ENCODE results near the gene C1orf167.

C1orf167 gene

DNA sequence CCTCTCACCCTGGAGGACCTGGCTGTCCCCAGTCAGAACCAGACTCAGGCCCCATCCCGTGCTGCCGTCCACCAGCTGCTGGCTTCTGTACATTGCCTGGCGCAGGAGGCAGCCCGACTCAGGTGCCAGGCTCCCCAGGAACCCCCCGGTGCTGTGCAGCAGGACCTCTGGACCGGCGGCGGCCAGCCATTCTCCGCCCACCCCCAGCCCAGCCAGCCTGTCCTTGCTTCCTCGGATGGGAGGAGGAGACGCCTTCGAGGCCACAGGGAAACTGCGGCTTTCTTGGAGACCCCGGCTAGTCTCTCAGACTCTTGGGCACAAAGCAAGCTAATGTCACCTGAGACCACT is 4.4 kb downstream of the C1orf167 start:
- no peak for DNase-seq

DNA sequence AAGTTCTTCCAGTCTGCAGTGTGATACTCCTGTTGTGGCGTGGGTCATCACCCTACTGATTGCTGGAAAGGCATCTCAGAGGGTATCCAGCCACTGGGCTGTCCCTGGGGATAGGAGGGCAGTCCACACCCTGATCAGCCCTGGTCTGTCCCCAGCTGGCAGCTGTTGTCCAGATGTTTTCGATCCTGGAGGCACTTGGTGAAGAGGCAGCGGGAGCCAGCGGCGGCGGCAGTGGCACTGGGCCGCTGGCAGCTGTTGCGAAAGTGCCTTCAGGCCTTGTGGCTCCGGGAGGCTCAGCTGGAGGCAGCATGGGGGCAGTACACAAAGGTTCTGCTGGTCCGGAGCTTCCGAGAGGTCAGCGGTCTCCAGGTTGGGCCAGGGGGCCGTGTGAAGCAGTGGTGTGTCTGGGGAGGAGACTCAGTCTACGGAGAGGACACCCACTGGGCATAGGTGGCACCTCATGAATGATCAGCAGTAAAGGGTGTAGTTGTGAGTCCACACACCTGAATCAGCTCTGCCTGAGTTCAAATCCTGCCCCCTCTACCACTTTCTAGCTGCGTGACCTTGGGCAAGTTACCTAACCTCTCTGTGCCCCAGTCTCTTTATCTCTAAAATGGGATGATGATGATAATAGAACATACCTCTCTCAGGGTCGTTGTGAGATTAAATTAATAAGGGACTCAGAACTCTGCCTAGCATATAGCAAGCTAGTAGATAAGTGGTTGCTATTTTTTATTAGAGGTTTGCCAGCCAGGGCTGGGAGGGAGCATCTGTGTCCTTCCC is 6.1 kb downstream of the C1orf167 start:
- no peak for DNase-seq

DNA sequence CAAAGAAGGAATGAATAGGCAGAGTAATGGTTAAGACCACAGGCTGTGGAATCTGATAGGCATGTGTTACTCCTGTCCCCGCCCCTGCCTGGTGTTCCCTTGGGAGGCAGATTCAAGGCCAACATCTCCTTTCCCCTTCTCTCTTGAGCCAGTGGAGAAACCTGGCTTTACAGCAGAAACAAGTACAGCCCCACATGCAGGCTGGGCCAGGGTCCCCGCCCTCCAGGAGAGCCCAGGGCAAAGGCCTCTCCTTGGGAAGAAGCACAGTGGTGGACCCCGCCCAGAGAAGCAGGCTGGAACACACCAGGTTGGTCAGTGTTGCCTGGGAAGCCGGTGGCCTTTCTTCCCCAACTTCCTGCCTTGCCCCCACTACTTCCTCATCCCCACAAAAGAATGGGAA is 6.8 kb downstream of the C1orf167 start:
- DNase-seq, result no peak

DNA sequence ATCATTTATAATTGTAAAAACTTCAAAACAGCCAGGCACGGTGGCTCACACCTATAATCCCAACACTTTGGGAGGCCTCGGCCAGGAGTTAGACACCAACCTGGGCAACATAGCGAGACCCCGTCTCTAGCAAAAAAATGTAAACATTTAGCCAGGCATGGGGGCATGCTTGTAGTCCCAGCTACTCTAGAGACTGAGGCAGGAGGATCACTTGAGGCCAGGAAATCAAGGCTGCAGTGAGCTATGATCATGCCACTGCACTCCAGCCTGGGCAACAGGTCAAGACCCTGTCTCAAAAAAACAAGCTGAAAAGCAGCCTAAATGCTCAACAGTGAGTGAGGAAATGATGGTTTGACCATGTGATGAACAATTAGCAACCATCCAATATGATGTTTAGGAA is 7.3 kb downstream of the C1orf167 start:
- no peak for DNase-seq

DNA sequence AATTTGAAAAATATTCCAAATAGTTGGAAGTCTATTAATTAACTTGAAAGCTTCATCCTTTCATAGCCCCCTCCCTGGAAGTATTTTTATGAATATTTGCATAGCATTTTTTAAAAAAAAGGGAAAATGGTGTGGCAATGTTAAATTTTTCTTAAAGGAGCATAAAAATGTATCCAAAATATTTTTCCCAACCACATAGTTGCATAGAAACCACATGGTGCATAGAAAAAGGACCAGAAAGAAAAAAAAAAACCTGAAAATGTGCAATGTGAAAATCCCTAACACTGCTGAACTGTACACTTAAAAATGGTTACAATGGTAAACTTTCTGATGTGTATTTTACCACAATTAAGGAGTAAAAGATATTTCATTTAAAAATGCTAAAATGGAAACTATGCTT is 8.0 kb downstream of the C1orf167 start:
- no peak for DNase-seq

DNA sequence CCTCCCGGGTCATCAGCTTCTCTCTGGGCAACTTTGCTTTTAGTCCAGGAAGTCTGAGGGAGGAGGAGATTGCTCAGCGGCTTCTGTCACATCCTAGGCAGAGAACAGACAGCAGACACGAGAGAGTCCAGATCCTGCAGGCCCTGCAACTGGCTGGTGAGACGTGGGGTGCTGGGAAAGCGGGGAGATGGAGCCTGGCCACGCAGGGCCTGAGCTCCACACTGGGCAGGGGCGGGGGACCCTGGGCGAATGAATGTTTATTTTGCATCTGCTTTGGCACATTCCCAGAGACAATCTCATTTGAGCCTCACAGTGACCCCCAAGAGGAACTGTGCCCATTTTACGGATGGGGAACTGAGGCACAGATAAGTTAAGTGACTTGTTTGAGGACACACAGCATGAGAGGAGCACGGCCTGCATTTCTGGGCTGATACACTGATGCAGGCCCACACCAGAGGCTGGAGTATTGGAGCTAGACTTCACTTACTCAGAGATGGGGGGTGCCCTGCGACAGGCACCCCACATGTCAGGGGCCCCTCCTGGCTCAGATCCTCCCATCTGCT is 9.6 kb downstream of the C1orf167 start:
- DNase-seq, result no peak

DNA sequence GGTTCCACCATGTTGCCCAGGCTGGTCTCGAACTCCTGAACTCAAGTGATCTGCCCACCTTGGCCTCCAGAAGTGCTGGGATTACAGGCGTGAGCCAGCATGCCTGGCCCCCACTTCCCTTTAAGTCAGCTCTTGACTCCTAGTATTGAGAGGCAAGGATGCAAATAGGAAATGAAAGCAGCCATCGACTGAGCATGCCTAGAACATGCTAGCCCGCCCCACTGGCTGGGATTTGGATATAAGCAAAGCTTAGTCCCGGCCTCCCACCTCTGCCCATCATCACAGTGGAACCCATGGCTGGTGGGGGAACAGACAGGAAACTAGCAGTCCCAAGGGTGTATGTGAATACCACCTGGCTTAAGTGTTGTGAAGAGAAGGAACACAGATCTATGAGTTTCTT is 10.5 kb downstream of the C1orf167 start:
- DNase-seq, result no peak

DNA sequence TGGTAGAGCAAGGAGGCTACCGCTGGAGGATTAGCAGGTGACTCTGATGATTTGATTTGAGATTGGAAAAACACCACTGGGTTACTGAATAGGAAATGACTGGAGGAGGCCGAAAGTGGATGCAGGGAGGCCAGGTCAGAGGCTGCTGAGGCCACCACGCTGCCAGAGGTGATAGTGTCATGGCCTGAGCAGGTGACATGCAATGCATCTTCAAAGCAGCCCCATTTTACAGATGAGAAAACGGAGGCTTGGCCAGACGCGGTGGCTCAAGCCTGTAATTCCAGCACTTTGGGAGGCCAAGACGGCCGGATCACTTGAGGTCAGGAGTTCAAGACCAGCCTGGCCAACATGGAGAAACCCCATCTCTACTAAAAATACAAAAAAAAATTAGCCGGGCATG is 12.8 kb downstream of the C1orf167 start:
- DNase-seq, result no peak

DNA sequence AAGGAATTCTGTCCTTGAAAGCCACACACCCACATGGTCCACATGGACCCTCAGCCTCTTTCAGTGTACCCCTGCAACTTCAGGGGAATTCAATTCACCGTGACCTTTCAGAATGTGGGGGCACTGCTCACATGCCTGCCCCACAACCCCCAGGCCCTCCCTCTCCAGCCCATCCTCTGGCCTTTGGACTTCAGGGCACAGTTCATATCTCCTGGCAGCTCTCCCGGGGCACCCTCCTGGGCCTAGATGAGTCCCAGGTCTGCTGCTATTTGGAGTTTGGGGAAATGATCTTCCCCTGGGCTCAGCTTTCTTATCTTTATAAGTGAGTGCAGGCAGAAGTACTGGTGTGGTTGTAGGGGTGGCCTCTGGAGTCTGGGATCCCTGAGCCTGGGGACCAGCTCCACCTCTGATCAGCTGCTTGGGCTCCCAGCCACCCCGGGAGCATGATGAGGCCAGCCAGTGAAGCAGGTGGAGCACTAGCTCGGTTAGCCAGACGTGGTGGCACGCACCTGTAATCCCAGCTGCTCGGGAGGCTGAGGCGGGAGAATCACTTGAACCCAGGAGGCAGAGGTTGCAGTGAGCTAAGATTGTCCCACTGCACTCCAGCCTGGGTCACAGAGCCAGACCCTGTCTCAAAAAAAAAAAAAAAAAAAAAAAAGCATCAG is 15.8 kb downstream of the C1orf167 start:
- DNase-seq, result no peak

DNA sequence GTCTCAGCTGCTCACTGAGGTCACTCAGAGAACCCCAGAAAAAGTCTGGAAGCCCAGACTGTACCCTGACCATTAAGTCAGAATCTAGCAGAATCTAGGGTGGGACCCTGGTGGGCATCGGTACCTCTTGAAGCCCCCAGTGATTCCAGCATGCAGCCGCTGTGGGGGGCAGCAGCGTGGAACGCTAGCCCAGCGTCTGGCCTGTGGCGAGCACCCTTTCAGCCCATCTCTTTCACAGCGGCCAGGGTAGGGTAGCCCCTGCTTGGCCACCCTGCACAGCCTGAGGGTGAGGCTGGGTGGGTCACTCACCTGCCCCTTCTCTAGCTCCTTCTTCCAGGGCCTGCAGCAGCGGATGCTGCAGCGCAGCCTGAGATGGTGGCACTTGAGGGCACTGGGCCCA is 16.3 kb downstream of the C1orf167 start:
- no peak for DNase-seq

DNA sequence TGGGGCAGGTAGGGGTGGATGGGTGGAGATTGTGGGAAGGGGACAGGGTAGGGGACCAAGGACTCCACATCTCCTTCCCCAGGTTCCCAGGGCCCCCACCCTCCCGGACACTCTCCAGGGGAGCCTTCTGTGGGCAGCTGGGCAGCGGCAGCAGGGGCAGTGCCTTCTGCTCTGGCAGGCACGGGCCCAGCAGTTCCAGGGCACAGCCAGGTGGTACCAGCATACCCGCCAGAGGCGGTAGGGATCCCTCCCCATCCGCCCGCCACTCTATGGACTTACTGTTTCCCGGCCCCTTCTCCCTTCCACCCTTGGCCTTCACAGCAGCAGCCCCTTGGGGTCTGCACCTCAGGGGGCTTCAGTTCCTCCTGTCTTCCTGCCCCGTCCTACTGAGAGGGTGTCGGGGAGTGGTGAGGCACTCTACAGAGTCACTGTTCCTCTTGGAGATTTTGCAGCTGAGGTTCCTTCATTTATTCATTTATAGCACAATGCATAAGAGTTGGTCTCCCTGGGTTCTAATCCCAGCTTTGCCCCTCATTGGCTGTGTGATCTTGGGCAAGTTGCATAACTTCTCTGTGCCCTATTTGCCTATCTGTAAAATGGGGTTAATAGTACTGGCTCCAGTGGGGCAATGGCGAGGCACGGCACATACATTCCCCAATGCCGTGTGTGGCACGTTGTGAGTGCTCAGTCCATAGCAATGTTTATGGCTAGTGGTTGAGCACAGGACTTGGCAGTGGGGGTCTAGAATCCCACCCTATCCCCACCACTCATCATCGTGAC is 17.0 kb downstream of the C1orf167 start:
- DNase-seq, result no peak

DNA sequence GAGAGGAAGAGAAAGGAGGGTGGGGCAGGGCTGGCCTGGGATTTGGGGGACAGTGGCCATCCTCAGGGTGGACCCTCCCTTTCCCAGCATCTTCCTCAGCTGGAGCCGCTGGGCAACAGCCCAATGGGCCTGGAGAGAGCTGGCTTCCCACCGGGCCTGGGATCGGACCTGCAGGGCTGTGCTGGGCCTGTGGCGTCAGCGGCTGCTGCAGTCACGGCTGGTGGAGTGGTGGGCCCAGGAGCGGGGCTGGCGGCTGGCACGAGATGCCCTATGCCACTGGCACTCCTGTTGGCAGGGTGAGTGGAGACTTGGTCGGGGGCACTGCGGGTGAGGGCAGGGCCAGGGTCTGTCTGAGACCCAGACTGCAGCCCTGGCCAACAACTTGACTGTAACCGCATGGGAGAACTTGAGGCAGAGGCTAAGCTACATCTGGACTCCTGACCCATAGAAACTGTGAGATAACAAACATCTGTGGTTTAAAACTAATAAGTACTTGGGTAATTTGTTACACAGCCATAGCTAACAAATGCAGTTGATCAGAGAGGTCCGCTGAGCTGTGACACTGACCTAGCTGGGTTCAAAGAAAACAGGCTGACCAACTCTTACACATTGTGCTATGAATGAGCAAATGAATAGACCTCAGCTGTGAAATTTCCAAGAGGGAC is 17.9 kb downstream of the C1orf167 start:
- DNase-seq, result no peak

GRCh38 chr1:11780380-11781147 is 18.6 kb downstream of the C1orf167 start:
- DNase-seq, result no peak

- DNase-seq, result no peak
These were observed 19.3 kb downstream of the C1orf167 start for GRCh38 chr1:11781297-11781696.

DNA sequence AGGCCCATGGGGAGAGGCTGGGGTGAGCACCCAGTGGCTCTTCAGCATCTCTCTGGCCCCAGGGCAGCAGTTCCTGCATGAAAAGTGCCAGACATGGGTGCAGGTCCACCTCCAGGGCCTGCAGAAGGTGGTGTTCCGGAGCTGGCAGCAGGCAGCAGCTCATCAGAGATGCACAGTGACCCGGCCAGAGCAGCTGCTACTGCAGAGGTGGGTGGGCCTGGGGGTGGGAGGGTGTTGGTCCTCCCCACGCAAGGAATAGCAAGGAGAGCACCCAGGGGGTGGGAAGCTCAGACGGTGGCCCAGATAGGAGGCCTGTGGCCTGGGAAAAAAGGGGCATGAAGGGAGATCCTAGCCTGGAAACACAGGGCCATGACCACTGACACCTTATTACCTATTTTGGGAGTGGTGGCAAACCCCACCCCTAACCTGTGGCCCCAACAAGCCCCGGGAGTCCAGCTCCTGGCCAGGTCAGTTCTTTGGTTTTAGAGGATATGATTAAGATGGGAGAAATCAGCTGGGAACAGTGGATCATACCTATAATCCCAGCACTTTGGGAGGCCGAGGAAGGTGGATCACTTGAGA is 20.2 kb downstream of the C1orf167 start:
- no peak for DNase-seq

DNA sequence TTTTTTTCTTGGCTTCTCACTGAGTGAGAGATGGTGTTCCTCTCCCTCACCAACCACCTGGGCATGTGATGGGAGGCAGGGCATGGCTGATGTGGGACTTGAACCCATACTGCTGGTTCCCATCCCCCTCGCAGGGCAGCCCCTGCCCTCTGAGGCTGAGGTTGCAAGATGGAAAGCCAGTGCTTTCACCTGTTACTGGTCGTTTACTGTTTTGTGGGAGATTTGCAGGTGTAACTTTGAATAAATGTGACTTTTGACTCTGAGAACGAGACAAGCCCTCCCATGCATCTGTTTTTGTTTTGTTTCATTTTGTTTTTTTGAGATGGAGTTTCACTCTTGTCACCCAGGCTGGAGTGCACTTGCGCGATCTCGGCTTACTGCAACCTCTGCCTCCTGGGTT is 21.6 kb downstream of the C1orf167 start:
- DNase-seq, result no peak

GRCh38 chr1:11784256-11784992 is 22.4 kb downstream of the C1orf167 start:
- DNase-seq, result no peak

DNA sequence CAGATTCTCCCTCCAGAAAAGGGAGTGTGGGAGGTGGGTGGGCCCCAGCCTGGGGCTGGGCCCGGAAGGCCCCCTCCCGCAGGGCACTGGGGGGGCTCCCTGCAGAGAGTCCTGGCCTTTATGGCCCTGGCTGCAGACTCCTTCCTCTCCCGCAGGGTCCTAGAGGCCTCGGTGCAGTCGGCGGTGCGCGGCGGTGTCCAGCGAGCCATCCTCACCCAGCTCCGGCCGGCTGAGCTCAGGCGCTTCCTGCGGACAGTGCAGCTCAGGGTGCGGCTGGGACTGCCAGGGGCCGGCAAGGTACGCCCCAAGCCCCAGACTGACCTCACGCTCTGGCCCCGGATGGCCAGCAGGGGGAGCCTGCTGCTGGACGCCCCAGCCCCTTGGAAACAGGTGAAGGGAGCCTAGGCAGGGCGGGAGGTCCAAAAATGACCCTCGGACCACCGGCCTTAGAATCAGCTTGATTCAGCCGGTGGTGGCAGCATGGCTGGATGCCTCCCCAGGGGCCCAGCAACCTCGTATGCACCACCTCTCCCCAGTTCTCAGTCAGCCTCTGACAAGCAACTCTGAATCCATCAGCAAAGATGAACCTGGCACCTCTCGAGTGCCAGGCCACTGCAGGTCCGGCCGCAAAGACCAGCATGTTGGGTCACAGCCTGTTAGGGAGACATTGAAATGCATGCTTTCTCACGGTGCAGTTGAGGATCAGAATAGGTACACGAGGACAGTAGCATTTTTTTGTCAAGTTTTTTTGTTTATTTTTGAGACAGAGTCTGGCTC is 23.2 kb downstream of the C1orf167 start:
- DNase-seq, result peak; percentile 38 to 50

- no peak for DNase-seq
These were observed 24.2 kb downstream of the C1orf167 start for GRCh38 chr1:11786168-11786567.

DNA sequence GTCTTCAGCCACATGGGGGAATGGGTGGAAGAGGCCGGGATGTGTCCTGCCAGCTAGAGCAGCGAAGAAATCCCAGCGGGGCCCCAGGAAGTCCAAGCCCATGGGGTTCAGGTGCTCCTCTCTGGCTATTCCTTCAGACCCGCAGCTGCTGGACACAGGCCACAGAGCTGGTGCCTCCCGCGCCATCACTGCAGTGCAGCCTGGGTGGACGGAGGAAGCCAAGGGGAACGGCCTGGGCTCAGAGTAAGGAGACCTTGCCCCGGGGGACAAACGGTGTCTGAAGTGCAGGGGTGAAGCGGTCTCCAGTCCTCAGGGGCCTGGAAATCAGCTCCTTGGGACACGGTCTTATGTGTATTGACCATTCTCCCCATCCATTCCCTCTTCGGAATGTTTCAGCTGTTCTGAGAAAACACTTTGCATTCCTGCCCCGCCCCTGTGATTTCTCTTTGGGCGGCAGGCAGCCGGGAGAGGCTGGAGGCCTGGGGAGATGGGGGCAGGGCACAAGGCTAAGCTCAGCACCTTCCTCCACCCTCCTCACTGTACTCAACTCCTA is 25.3 kb downstream of the C1orf167 start:
- no peak for DNase-seq
